K562 (cell line): Measurements from ENCODE around the gene ADAM10.

ENCODE experiments used
- ARID2 ChIP-seq: fragments of 450-650 bp; IDR thresholded peaks from 2 replicates; pipeline ENCODE4 v1.6.1; 2017; ENCODE audit warnings: antibody characterized with exemption, mild to moderate bottlenecking
- ETS2 ChIP-seq: IDR thresholded peaks from 2 replicates; pipeline ENCODE4 v1.6.1; 2016; ENCODE audit warnings: borderline replicate concordance, missing genetic modification characterization, mild to moderate bottlenecking, moderate library complexity, missing compliant biosample characterization; ENCODE audit not compliant: poor library complexity, severe bottlenecking
- HMG20A ChIP-seq: fragments of 450-650 bp; formaldehyde crosslinking; conservative IDR thresholded peaks from 2 replicates; pipeline ENCODE4 v1.4.0; 2020; ENCODE audit warnings: mild to moderate bottlenecking, mixed read lengths
- POLR2A ChIP-seq: fragments of 450-650 bp; conservative IDR thresholded peaks from 2 replicates; pipeline ENCODE4 v1.6.1; 2016
- ZNF282 ChIP-seq: sonication (generic); formaldehyde crosslinking; IDR thresholded peaks from 2 replicates; pipeline ENCODE4 v1.8.1; 2023; ENCODE audit warnings: missing genetic modification reagents
- TF ChIP-seq, protein P1 (sequence below): IDR thresholded peaks from 3 replicates; pipeline ENCODE4 v1.6.1; 2011; ENCODE audit warnings: borderline replicate concordance, mild to moderate bottlenecking; ENCODE audit not compliant: insufficient read length, insufficient read depth
- TF ChIP-seq, protein P2 (sequence below), 3 experiments: IDR thresholded peaks in 2 of 3; conservative IDR thresholded peaks in 1 of 3; 2 replicates each; pipeline ENCODE4 v1.5.1; 2011 to 2012; ENCODE audit warnings: low read length in 3 of 3, mild to moderate bottlenecking in 3 of 3, control low read depth in 2 of 3, improper control_type of control experiment in 1 of 3, inconsistent platforms in 1 of 3, low read depth in 1 of 3, mixed read lengths in 1 of 3, moderate library complexity in 1 of 3; ENCODE audit not compliant: insufficient read depth in 2 of 3

DNA sequence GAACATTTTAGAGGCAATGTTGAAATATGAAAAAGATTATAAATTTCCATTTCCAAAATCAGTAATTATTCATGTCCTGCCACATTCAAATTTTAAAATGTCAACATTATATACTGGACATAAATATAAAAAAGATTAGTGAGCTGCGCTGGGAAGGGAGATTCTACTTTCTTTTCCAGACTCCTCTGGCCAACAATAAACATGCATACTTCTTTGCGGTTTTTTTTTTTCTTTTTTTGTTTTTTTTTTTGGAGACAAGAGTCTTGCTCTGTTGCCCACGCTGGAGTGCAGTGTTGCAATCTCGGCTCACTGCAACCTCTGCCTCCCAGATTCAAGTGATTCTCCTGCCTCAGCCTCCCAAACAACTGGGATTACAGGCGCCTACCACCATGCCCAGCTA, 105.5 kb downstream of the ADAM10 start:
- TF ChIP-seq, protein P1, sequence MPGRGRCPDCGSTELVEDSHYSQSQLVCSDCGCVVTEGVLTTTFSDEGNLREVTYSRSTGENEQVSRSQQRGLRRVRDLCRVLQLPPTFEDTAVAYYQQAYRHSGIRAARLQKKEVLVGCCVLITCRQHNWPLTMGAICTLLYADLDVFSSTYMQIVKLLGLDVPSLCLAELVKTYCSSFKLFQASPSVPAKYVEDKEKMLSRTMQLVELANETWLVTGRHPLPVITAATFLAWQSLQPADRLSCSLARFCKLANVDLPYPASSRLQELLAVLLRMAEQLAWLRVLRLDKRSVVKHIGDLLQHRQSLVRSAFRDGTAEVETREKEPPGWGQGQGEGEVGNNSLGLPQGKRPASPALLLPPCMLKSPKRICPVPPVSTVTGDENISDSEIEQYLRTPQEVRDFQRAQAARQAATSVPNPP: no peak
- TF ChIP-seq POLR2A (no peak), ZNF282 (no peak), ETS2 (tag) (no peak), ARID2 (no peak), HMG20A (CRISPR knock-in tag) (no peak)
- TF ChIP-seq, protein P2, sequence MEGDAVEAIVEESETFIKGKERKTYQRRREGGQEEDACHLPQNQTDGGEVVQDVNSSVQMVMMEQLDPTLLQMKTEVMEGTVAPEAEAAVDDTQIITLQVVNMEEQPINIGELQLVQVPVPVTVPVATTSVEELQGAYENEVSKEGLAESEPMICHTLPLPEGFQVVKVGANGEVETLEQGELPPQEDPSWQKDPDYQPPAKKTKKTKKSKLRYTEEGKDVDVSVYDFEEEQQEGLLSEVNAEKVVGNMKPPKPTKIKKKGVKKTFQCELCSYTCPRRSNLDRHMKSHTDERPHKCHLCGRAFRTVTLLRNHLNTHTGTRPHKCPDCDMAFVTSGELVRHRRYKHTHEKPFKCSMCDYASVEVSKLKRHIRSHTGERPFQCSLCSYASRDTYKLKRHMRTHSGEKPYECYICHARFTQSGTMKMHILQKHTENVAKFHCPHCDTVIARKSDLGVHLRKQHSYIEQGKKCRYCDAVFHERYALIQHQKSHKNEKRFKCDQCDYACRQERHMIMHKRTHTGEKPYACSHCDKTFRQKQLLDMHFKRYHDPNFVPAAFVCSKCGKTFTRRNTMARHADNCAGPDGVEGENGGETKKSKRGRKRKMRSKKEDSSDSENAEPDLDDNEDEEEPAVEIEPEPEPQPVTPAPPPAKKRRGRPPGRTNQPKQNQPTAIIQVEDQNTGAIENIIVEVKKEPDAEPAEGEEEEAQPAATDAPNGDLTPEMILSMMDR (IDR thresholded peaks at IDR 0.05 in 2 of 3, conservative IDR thresholded peaks at IDR 0.05 in 1 of 3; ENCODE audit: insufficient read depth in 2 of 3, low read depth in 1 of 3, low read length in 3 of 3): no peak
